GM12892 (cell line): Measurements from ENCODE around the gene AHCTF1.
"Not testable (repeated sequence)": the region's sequence is repeated elsewhere in the genome, so short reads cannot be mapped to it uniquely, and the experiment has no call there.

Experiments used
- DNase-seq: peaks from one replicate; pipeline ENCODE4 v3.0.0; 2011; ENCODE audit not compliant: insufficient read length
- FAIRE-seq: peaks from 2 replicates; lab custom pipeline; 2011; peaks lifted over from hg19 to GRCh38; lab: Jason Lieb, UNC
- POLR2A ChIP-seq: IDR thresholded peaks from 2 replicates; pipeline ENCODE4 v1.6.1; 2011; ENCODE audit warnings: low read depth, low read length, control low read depth
- POLR2AphosphoS5 ChIP-seq: IDR thresholded peaks from 2 replicates; pipeline ENCODE4 v1.6.1; 2011; ENCODE audit warnings: low read depth, low read length, control low read depth
- TAF1 ChIP-seq: IDR thresholded peaks from 2 replicates; pipeline ENCODE4 v1.6.1; 2011; ENCODE audit warnings: low read depth, mild to moderate bottlenecking, control low read depth, low read length, borderline replicate concordance

The AHCTF1 gene

DNA sequence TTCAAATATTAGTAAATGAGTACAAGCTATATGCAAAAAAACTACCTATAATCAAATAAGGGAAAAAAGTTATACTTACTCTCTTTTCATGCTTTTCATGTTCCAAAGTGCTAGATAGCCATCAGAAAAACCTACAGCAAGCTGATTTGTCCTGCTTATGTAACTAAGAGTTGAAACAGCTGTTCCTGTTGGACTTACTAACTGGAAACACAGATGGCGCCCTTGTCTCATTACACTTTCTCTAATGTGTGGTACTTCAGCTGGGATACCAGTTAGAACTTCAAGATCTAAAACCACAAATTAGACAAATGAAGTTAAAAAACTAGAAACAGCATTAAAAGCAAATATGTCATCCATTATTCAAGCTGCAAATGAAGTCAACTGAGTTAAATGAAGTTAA is 24.3 kb downstream of the AHCTF1 start:
- FAIRE-seq (no peak), DNase-seq (no peak)
- no peak for TF ChIP-seq TAF1
- TF ChIP-seq POLR2A, result no peak
- no peak for TF ChIP-seq POLR2AphosphoS5

- TF ChIP-seq POLR2AphosphoS5 (no peak), TAF1 (no peak), POLR2A (no peak)
- DNase-seq (no peak), FAIRE-seq (no peak)
Observed at GRCh38 chr1:246906833-246907232, 24.9 kb downstream of the AHCTF1 start.

- DNase-seq, result no peak
- TF ChIP-seq POLR2AphosphoS5, result no peak
- no peak for TF ChIP-seq POLR2A
- no peak for TF ChIP-seq TAF1
- FAIRE-seq, result no peak
Observed at GRCh38 chr1:246901874-246902273, 29.9 kb downstream of the AHCTF1 start.

DNA sequence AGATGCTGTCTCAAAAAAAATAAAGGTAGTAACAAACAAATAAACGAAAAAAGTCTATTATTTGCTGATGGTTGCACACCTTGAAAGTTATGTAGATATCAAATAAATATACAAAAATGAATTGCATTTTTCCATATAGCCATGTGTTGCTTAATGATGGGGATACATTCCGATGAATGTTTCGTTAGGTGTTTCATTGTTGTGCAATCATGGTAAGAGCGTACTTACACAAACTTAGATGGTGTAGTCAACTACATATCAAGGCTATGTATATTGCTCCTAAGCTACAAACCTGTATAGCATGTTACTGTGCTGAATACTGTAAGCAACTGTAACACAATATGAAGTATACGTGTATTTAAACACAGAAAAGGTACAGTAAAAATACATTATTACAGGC is 34.4 kb downstream of the AHCTF1 start:
- DNase-seq (no peak), FAIRE-seq (no peak)

GRCh38 chr1:246893191-246893939 is 38.4 kb downstream of the AHCTF1 start:
- FAIRE-seq (no peak), DNase-seq (no peak)
- TF ChIP-seq POLR2AphosphoS5 (no peak), TAF1 (no peak), POLR2A (no peak)

More for the DNA sequence above, 34.4 kb downstream of the AHCTF1 start:
- TF ChIP-seq TAF1, result no peak
- TF ChIP-seq POLR2AphosphoS5, result no peak
- no peak for TF ChIP-seq POLR2A

DNA sequence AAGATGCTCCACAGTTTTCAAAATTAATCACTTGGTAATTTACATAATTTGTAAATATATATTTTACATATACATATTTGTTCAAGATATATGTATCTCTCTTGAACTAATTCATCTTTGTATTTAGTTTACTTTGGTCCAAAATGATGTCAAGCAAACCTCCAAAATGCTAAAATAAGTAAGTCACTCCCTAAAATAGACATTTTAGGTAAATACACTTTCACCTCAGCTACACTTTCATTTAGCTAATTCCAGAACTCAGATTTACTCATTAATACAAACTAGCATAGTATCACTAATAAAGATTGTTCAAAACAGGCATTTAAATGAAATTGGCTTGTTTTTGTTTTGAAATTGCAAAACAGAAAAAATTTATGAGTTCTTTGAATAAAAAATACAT is 40.6 kb downstream of the AHCTF1 start:
- FAIRE-seq (no peak), DNase-seq (no peak)
- no peak for TF ChIP-seq POLR2A
- no peak for TF ChIP-seq TAF1
- TF ChIP-seq POLR2AphosphoS5, result no peak

- DNase-seq (no peak), FAIRE-seq (no peak)
- no peak for TF ChIP-seq POLR2A
- TF ChIP-seq TAF1, result no peak
- no peak for TF ChIP-seq POLR2AphosphoS5
Observed at GRCh38 chr1:246888522-246888921, 43.2 kb downstream of the AHCTF1 start.

- peak; percentile 46 for FAIRE-seq
- not testable (repeated sequence) for DNase-seq
Observed at GRCh38 chr1:246885389-246885788, 46.4 kb downstream of the AHCTF1 start.

DNA sequence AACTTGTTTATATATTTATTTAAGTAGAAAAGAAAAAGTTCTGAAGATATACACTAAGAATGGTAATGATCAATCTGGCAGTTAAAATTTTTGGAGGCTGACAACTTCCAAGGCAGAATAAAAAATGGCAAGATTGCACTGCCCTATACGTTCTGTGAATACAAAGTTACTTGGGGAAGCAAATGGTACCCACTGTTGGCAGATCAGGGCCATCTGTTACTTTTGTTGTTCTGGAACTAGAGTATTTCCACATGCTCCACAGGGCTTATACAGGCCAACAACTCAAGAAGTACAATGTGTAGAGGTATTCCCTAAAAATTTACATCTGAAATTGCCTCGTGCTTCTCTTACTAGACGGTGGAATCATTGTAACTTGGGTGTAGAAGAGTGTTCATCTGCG is 53.2 kb downstream of the AHCTF1 start:
- no peak for FAIRE-seq
- TF ChIP-seq TAF1 (no peak), POLR2AphosphoS5 (no peak), POLR2A (no peak)
- DNase-seq, result no peak

DNA sequence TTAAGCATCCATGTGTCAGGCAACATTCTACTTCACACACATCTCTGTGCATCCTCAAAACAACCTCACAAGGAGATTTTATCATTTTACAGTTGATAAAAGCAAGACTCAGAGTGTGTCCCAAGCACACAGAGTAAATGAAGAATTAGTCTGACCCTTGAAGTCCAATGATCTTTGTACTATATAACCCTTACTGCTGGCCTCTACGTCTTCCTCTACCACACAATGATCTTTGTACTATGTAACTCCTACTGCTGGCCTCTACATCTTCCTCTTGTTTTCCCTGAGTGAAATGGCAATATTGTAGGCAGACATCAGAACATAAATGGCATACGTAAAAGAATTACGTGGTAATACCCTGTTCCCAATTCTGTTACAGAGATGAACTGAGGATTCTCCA is 55.3 kb downstream of the AHCTF1 start:
- no peak for FAIRE-seq
- no peak for TF ChIP-seq POLR2A
- TF ChIP-seq POLR2AphosphoS5, result no peak
- no peak for TF ChIP-seq TAF1
- no peak for DNase-seq

- no peak for DNase-seq
- no peak for TF ChIP-seq TAF1
- TF ChIP-seq POLR2AphosphoS5, result no peak
- no peak for TF ChIP-seq POLR2A
- FAIRE-seq, result peak; percentile 66
Observed at GRCh38 chr1:246875041-246876026, 56.4 kb downstream of the AHCTF1 start.
